ENCODE results near the gene TSPAN18. TPM values are rescaled to one million over a fixed set of nuclear protein-coding genes. Genes with fewer than 3 reads are reported as not detected.

TSPAN18 gene
- total and polyA plus RNA-seq, 10 of the 15 experiments (the other 5 are each of a cell fraction or from before 2014, with no cell fraction given): 0.02 to 0.77 (median 0.13) TPM; not detected in 1

GRCh38 chr11:44977493-44977984 lies 250.8 kb downstream of the TSPAN18 start:
- Histone ChIP-seq H3K9ac (ENCODE audit: control insufficient read depth, insufficient read depth, low read length) (no peak overlapping the region), H3K9me3 (replicated peaks; ENCODE audit: control insufficient read depth, insufficient read depth, low read length) (no peaks in the 10 kb centered on the region), H3K27me3 (replicated peaks in 1 of 2; ENCODE audit: control insufficient read depth in 2 of 2, insufficient read depth in 2 of 2, low read length in 1 of 2) (no peaks in the 10 kb centered on the region), H4K20me1 (ENCODE audit: control insufficient read depth, insufficient read depth) (no peaks in the 10 kb centered on the region; the same call in 1 of the 2 replicates), H3K36me3 (ENCODE audit: control insufficient read depth in 2 of 2, insufficient read depth in 2 of 2, low read length in 1 of 2) (no peaks in the 10 kb centered on the region), H3K79me2 (ENCODE audit: control insufficient read depth, insufficient read depth, low read length) (no peaks in the 10 kb centered on the region), H3K4me1 (ENCODE audit: control insufficient read depth, insufficient read depth, low read length) (no peaks in the 10 kb centered on the region; the same call in 1 of the 2 replicates), H2AFZ (ENCODE audit: control insufficient read depth, low read depth, low read length) (no peak overlapping the region), H3K27ac (ENCODE audit: control insufficient read depth, insufficient read depth) (no peak overlapping the region), H3K4me3 (no peak overlapping the region), H3K4me2 (ENCODE audit: control insufficient read depth, insufficient read depth) (no peak overlapping the region)
- ChIA-PET SMC1A (ENCODE audit: uncharacterized antibody, unreplicated experiment) (no interaction called here), CTCF (no interaction called here), RAD21 (ENCODE audit: unreplicated experiment) (no interaction called here), POLR2A (no interaction called here)
- ATAC-seq: no peak
- in situ Hi-C loops (cut with MboI): no loop called here
- intact Hi-C loops (cut with micrococcal nuclease; ENCODE audit: unreplicated experiment): no loop called here
- no peak for DNase-seq (ENCODE audit: low read depth, low spot score)
- BruUV-seq (replicated peaks): no TSS peak
- WGBS (ENCODE audit: insufficient coverage, insufficient replicate concordance, low lambda C conversion rate, missing lambda C conversion rate): 14% methylated on average over 9 of the region's 9 CpGs
- no peak for FAIRE-seq
- TF ChIP-seq EGR1 (IDR thresholded peaks at IDR 0.05; ENCODE audit: borderline replicate concordance in 1 of 2, low read depth in 2 of 2, low read length in 2 of 2): no peak
- no peak for TF ChIP-seq ZNF687 (IDR thresholded peaks at IDR 0.05)
- TF ChIP-seq BHLHE40 (IDR thresholded peaks at IDR 0.05; ENCODE audit: borderline replicate concordance in 1 of 2, low read depth in 2 of 2, low read length in 1 of 2): no peak
- TF ChIP-seq SMARCA5 (IDR thresholded peaks at IDR 0.05): no peak
- no peak for TF ChIP-seq TCF12 (IDR thresholded peaks at IDR 0.05; ENCODE audit: low read depth, low read length)
- TF ChIP-seq ZBTB33 (IDR thresholded peaks at IDR 0.05): no peak
- no peak for TF ChIP-seq ZNF384 (IDR thresholded peaks at IDR 0.05; ENCODE audit: borderline replicate concordance, low read depth, low read length)
- no peak for TF ChIP-seq BRCA1 (IDR thresholded peaks at IDR 0.05; ENCODE audit: low read depth, low read length)
- TF ChIP-seq MYB (IDR thresholded peaks at IDR 0.05; ENCODE audit: borderline replicate concordance, low read depth, low read length): no peak
- TF ChIP-seq CEBPZ (IDR thresholded peaks at IDR 0.05; ENCODE audit: low read depth, low read length): no peak
- no peak for TF ChIP-seq IRF5 (IDR thresholded peaks at IDR 0.05; ENCODE audit: borderline replicate concordance)
- no peak for TF ChIP-seq SRF (IDR thresholded peaks at IDR 0.05; ENCODE audit: low read depth in 2 of 2, low read length in 2 of 2)
- TF ChIP-seq BCL11A (IDR thresholded peaks at IDR 0.05; ENCODE audit: low read depth, low read length): no peak
- TF ChIP-seq STAT3 (IDR thresholded peaks at IDR 0.05; ENCODE audit: low read depth, low read length): no peak
